Panc1 (cell line): ENCODE measurements around the gene RANBP3. TPM values are rescaled to one million over a fixed set of nuclear protein-coding genes. Genes with fewer than 3 reads are reported as not detected.

Experiments used
- ATAC-seq: fragments of 200-7000 bp; cut with Tn5 transposase; 2 replicates; pipeline ENCODE4 v1.9.1; 2020; ENCODE audit warnings: mild to moderate bottlenecking, moderate library complexity
- BruUV-seq: library from RNA; stranded (reverse); fragments of 400-500 nt; replicated peaks from 2 replicates; lab custom pipeline; 2021; lab: Mats Ljungman, UMichigan
- CTCF ChIA-PET: fragments of 300-600 bp; sonication (Branson Sonifier 250); formaldehyde crosslinking; loops from one replicate; lab custom pipeline; 2022; ENCODE audit warnings: antibody characterized with exemption; lab: Charles Lee
- POLR2A ChIA-PET: fragments of 300-600 bp; sonication (Branson Sonifier 250); formaldehyde crosslinking; loops from one replicate; lab custom pipeline; 2022; ENCODE audit warnings: antibody characterized with exemption; lab: Charles Lee
- DNase-seq: peaks from one replicate; pipeline ENCODE4 v3.0.0-alpha.2; 2010; ENCODE audit warnings: low read depth, low spot score
- H3K27ac ChIP-seq: 2 replicates; pipeline ENCODE4 v1.5.1; 2011; ENCODE audit warnings: mild to moderate bottlenecking, low read length, inconsistent platforms
- H3K27me3 ChIP-seq: fragments of 200-500 bp; sonication (Bioruptor generic); 2 replicates; pipeline ENCODE4 v1.6.0; 2014; ENCODE audit warnings: low read length, inconsistent platforms; ENCODE audit not compliant: control insufficient read depth, insufficient read depth
- H3K36me3 ChIP-seq: fragments of 200-500 bp; sonication (Bioruptor generic); 2 replicates; pipeline ENCODE4 v1.5.1; 2014; ENCODE audit warnings: inconsistent platforms, mild to moderate bottlenecking, low read length, moderate library complexity; ENCODE audit not compliant: control insufficient read depth, insufficient read depth
- H3K4me1 ChIP-seq: 2 replicates; pipeline ENCODE4 v1.5.1; 2011; ENCODE audit warnings: inconsistent platforms, mild to moderate bottlenecking, low read length, moderate library complexity; ENCODE audit not compliant: control insufficient read depth, insufficient read depth
- H3K4me3 ChIP-seq, 2 experiments: 2 replicates each; pipeline ENCODE4 v1.5.1; 2011 to 2012; ENCODE audit warnings: low read depth in 2 of 2, low read length in 2 of 2, mild to moderate bottlenecking in 2 of 2, inconsistent platforms in 1 of 2, moderate library complexity in 1 of 2
- H3K9me3 ChIP-seq: fragments of 200-500 bp; sonication (Bioruptor generic); 2 replicates; pipeline ENCODE4 v1.5.1; 2014; ENCODE audit warnings: low read depth, mild to moderate bottlenecking, inconsistent platforms, low read length, moderate library complexity; ENCODE audit not compliant: control insufficient read depth, insufficient read depth
- POLR2AphosphoS5 ChIP-seq: IDR thresholded peaks from 2 replicates; pipeline ENCODE4 v1.6.1; 2012; ENCODE audit warnings: mild to moderate bottlenecking, low read depth, low read length, moderate library complexity
- SIN3A ChIP-seq: IDR thresholded peaks from 2 replicates; pipeline ENCODE4 v1.6.1; 2012; ENCODE audit warnings: low read depth, mild to moderate bottlenecking, low read length, moderate library complexity, borderline replicate concordance; ENCODE audit not compliant: insufficient read depth
- TCF7L2 ChIP-seq: IDR thresholded peaks from 2 replicates; pipeline ENCODE4 v1.6.1; 2011; ENCODE audit warnings: mild to moderate bottlenecking, low read depth, low read length, inconsistent platforms
- in situ Hi-C: cut with HindIII; loops from 2 replicates; pipeline ENCODE4 v1.10.0; 2016; ENCODE audit warnings: low sequenced_read_pairs, low pct_unique_long_range_greater_than_20kb
- intact Hi-C: fragments of 100-400 bp; cut with micrococcal nuclease; formaldehyde crosslinking; loops from one replicate; pipeline ENCODE4 v1.10.0; 2022; ENCODE audit not compliant: unreplicated experiment
- total RNA-seq: library from RNA; stranded (reverse); gene quantifications from one replicate; pipeline ENCODE4 v1.2.1, GENCODE V29; 2021; ENCODE audit not compliant: unreplicated experiment
- TF ChIP-seq, protein P1 (sequence below), 2 experiments: IDR thresholded peaks; 2 replicates each; pipeline ENCODE4 v1.6.1; 2011 to 2012; ENCODE audit warnings: low read depth in 2 of 2, control low read depth in 1 of 2, low read length in 1 of 2, mild to moderate bottlenecking in 1 of 2, moderate library complexity in 1 of 2; ENCODE audit not compliant: insufficient read depth in 1 of 2
- TF ChIP-seq, protein P2 (sequence below): fragments of 450-650 bp; IDR thresholded peaks from 2 replicates; pipeline ENCODE4 v1.5.1; 2017; ENCODE audit warnings: mild to moderate bottlenecking

RANBP3 gene
- total RNA-seq, 1 experiment from 2014 or later = 54.6 TPM

DNA sequence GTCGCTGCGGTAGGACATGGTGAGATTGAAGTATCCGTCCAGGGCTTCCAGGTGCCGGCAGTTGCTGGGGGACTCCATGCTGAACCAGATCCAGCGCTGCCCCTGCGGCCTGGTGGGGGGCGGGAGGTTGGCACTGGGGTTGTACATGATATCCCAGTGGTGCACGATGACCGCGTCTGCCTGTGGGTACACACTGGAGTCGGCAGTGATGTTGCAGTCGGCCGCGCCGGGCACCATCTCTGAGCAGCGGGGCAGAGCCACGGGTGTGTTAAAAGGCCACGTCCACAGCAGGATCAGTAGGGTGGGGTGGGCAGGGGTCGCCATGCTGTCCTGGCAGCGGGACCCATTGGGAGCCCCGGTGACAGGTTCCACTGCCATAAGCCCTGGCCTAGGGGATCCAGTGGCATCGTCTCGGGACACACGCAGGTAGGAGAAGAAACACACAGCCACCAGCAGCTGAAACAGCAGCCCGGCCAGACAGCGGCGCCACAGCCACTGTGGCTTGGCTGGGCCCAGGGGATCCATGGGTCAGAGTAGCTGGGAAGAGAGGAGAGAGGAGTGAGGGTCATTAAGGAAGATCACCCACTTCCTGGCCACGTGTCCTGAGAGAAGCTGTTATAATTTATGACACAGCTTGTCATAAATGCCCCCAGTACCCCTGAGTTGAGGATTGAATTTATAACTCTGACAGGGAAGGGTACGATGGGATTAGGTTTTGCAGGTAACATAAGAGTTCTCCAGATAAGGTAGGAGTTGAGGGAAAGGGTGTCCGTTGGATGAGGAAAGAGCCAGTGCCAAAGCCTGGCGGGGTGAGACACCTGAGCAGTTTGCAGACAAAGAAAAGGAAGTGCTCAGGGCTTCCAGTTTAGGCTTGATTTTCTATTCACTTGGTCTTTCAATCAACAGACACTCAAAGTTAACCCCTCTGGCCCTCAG, 110.5 kb downstream of the RANBP3 start:
- CTCF ChIA-PET = no interaction called here
- in situ Hi-C loops = no loop called here
- Histone ChIP-seq H3K27ac (no peak overlapping the region), H3K4me3 (no peak overlapping the region), H3K27me3 (no peaks in the 10 kb centered on the region), H3K4me1 (no peaks in the 10 kb centered on the region), H3K36me3 (no peaks in the 10 kb centered on the region), H3K9me3 (no peaks in the 10 kb centered on the region)
- intact Hi-C loops = no loop called here
- DNase-seq (no peak), ATAC-seq (peak; percentile 11; the same call in 1 of the 2 replicates)
- no TSS peak for BruUV-seq
- POLR2A ChIA-PET = no interaction called here
- TF ChIP-seq, protein P1, sequence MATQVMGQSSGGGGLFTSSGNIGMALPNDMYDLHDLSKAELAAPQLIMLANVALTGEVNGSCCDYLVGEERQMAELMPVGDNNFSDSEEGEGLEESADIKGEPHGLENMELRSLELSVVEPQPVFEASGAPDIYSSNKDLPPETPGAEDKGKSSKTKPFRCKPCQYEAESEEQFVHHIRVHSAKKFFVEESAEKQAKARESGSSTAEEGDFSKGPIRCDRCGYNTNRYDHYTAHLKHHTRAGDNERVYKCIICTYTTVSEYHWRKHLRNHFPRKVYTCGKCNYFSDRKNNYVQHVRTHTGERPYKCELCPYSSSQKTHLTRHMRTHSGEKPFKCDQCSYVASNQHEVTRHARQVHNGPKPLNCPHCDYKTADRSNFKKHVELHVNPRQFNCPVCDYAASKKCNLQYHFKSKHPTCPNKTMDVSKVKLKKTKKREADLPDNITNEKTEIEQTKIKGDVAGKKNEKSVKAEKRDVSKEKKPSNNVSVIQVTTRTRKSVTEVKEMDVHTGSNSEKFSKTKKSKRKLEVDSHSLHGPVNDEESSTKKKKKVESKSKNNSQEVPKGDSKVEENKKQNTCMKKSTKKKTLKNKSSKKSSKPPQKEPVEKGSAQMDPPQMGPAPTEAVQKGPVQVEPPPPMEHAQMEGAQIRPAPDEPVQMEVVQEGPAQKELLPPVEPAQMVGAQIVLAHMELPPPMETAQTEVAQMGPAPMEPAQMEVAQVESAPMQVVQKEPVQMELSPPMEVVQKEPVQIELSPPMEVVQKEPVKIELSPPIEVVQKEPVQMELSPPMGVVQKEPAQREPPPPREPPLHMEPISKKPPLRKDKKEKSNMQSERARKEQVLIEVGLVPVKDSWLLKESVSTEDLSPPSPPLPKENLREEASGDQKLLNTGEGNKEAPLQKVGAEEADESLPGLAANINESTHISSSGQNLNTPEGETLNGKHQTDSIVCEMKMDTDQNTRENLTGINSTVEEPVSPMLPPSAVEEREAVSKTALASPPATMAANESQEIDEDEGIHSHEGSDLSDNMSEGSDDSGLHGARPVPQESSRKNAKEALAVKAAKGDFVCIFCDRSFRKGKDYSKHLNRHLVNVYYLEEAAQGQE (IDR thresholded peaks at IDR 0.05; ENCODE audit: insufficient read depth in 1 of 2, low read depth in 2 of 2, low read length in 1 of 2) = no peak
- TF ChIP-seq, protein P2, sequence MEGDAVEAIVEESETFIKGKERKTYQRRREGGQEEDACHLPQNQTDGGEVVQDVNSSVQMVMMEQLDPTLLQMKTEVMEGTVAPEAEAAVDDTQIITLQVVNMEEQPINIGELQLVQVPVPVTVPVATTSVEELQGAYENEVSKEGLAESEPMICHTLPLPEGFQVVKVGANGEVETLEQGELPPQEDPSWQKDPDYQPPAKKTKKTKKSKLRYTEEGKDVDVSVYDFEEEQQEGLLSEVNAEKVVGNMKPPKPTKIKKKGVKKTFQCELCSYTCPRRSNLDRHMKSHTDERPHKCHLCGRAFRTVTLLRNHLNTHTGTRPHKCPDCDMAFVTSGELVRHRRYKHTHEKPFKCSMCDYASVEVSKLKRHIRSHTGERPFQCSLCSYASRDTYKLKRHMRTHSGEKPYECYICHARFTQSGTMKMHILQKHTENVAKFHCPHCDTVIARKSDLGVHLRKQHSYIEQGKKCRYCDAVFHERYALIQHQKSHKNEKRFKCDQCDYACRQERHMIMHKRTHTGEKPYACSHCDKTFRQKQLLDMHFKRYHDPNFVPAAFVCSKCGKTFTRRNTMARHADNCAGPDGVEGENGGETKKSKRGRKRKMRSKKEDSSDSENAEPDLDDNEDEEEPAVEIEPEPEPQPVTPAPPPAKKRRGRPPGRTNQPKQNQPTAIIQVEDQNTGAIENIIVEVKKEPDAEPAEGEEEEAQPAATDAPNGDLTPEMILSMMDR = no peak
- no peak for TF ChIP-seq SIN3A
- no peak for TF ChIP-seq POLR2AphosphoS5
- no peak for TF ChIP-seq TCF7L2

Other genes starting within 250 kb of the RANBP3 start
- 5.9 TPM for gene PRR22, start 193.4 kb downstream of the RANBP3 start, total RNA-seq
- 39.6 TPM for gene DUS3L, start 187.0 kb downstream of the RANBP3 start, total RNA-seq
- 0.80 TPM for gene NRTN, start 173.1 kb downstream of the RANBP3 start, total RNA-seq
- gene FUT6, start 138.4 kb downstream of the RANBP3 start, total RNA-seq = not detected
- gene FUT3, start 126.7 kb downstream of the RANBP3 start, total RNA-seq = 0.36 TPM
- gene FUT5, start 107.6 kb downstream of the RANBP3 start, total RNA-seq = 0.10 TPM
- gene NDUFA11, start 74.3 kb downstream of the RANBP3 start, total RNA-seq = 242 TPM
- 5.2 TPM for gene VMAC, start 73.3 kb downstream of the RANBP3 start, total RNA-seq
- 9.2 TPM for gene CAPS, start 63.9 kb downstream of the RANBP3 start, total RNA-seq
- gene RFX2, start 132.4 kb upstream of the RANBP3 start, total RNA-seq = 8.0 TPM
- not detected for gene ACSBG2, start 157.5 kb upstream of the RANBP3 start, total RNA-seq